ENCODE measurements around the gene NOP10. TPM values are rescaled to one million over a fixed set of nuclear protein-coding genes. Genes with fewer than 3 reads are reported as not detected.

NOP10 gene
- total RNA-seq, 4 donors from 2014 or later: 142 to 194 (median 170) TPM

DNA sequence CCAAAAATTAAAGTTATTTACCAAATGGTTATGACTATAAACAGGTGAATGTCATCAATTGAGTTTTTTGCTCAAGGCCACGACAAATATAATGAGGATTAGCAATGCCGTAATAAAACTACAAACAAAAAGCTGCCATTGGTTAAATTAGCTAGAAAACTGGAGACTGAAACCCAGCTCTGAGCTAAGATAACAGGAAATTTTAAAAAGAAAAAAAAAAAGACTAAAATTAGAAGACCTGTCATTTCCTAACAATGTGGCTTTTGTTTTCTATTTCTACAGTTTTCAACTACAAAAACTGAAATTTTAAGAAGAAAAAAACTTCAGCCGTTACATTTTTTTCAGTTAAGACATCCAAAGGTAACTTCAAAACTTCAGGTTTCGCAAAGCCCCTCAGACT is 15.0 kb downstream of the NOP10 start:
- H3K4me1 ChIP-seq: peaks cover 13 to 21% of the 10 kb centered on the region in 2 donors
- no peak overlapping the region for H3K4me3 ChIP-seq
- intact Hi-C loops (cut with DNase I; ENCODE audit: low total_unique reads): no loop called here
- ATAC-seq (no peak), DNase-seq (no peak)
- TF ChIP-seq POLR2A (IDR thresholded peaks at IDR 0.05): no peak
- TF ChIP-seq, protein P1, sequence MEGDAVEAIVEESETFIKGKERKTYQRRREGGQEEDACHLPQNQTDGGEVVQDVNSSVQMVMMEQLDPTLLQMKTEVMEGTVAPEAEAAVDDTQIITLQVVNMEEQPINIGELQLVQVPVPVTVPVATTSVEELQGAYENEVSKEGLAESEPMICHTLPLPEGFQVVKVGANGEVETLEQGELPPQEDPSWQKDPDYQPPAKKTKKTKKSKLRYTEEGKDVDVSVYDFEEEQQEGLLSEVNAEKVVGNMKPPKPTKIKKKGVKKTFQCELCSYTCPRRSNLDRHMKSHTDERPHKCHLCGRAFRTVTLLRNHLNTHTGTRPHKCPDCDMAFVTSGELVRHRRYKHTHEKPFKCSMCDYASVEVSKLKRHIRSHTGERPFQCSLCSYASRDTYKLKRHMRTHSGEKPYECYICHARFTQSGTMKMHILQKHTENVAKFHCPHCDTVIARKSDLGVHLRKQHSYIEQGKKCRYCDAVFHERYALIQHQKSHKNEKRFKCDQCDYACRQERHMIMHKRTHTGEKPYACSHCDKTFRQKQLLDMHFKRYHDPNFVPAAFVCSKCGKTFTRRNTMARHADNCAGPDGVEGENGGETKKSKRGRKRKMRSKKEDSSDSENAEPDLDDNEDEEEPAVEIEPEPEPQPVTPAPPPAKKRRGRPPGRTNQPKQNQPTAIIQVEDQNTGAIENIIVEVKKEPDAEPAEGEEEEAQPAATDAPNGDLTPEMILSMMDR (IDR thresholded peaks at IDR 0.05 in 4 of 5, conservative IDR thresholded peaks at IDR 0.05 in 1 of 5): no peak
- in situ Hi-C loops (cut with MboI; ENCODE audit: low sequenced_read_pairs in 4 of 4): loop anchor here in 1 of 4 donors (10.0 kb wide), 1 partner anchor 83 kb away; no protein-coding TSS in a partner anchor
- H3K36me3 ChIP-seq: no peaks in the 10 kb centered on the region
- H3K27me3 ChIP-seq: no peaks in the 10 kb centered on the region
- no peak overlapping the region for H3K27ac ChIP-seq
- no peaks in the 10 kb centered on the region for H3K9me3 ChIP-seq

DNA sequence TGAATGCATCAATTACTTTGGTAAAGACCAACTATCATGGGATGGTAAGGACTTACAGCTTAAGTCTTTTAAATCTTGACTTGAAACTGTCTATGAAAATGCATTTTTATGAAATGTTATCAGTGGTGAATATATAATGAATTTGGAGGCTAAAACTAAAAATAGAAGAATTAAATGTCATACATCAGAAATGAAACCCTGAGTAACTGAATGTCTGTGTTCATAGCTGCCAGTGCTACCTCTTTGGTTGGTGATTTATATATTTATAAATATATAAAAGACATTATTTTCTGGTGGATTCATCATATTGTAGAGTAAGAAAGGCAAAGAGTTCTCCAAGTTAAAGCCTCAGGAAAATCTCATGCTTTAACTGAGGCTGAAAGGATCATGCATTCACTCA is 17.6 kb downstream of the NOP10 start:
- H3K36me3 ChIP-seq: no peaks in the 10 kb centered on the region
- H3K27me3 ChIP-seq: no peaks in the 10 kb centered on the region
- no peaks in the 10 kb centered on the region for H3K9me3 ChIP-seq
- no peak for TF ChIP-seq POLR2A (IDR thresholded peaks at IDR 0.05)
- TF ChIP-seq, protein P1 (IDR thresholded peaks at IDR 0.05 in 4 of 5, conservative IDR thresholded peaks at IDR 0.05 in 1 of 5): no peak
- in situ Hi-C loops (cut with MboI; ENCODE audit: low sequenced_read_pairs in 4 of 4): loop anchor here in 1 of 4 donors (10.0 kb wide), 1 partner anchor 81 kb away; no protein-coding TSS in a partner anchor
- no peak overlapping the region for H3K4me3 ChIP-seq
- no peak overlapping the region for H3K27ac ChIP-seq
- DNase-seq (no peak), ATAC-seq (no peak)
- H3K4me1 ChIP-seq: peaks cover 13 to 21% of the 10 kb centered on the region in 2 donors
- intact Hi-C loops (cut with DNase I; ENCODE audit: low total_unique reads): no loop called here

DNA sequence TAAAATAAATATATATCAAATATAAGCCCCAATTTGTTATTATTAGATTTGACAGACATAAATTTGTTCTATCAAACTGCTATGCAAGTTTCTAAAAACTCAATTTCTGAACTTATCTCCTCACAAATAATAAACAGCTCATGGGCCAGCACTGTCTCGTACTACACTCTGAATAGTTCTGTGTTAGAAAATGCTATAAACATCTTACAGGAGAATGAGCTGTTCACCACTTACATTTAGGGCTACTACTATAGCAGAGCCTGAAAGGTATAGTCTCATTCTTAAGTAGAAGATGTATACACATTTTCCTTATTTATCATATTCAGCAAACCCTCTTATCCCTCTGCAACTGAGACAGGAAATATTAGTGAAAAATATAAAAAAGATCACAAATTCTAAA is 18.0 kb downstream of the NOP10 start:
- no peak for ATAC-seq
- no peak for TF ChIP-seq POLR2A (IDR thresholded peaks at IDR 0.05)
- TF ChIP-seq, protein P1 (IDR thresholded peaks at IDR 0.05 in 4 of 5, conservative IDR thresholded peaks at IDR 0.05 in 1 of 5): no peak
- no peak overlapping the region for H3K4me3 ChIP-seq
- H3K4me1 ChIP-seq: peaks cover 13 to 21% of the 10 kb centered on the region in 2 donors
- H3K9me3 ChIP-seq: no peaks in the 10 kb centered on the region
- H3K27ac ChIP-seq: no peak overlapping the region
- in situ Hi-C loops (cut with MboI; ENCODE audit: low sequenced_read_pairs in 4 of 4) (loop anchor here in 1 of 4 donors (10.0 kb wide), 1 partner anchor 80 kb away; no protein-coding TSS in a partner anchor), intact Hi-C loops (cut with DNase I; ENCODE audit: low total_unique reads) (no loop called here)
- no peak for DNase-seq
- H3K36me3 ChIP-seq: no peaks in the 10 kb centered on the region
- H3K27me3 ChIP-seq: no peaks in the 10 kb centered on the region

DNA sequence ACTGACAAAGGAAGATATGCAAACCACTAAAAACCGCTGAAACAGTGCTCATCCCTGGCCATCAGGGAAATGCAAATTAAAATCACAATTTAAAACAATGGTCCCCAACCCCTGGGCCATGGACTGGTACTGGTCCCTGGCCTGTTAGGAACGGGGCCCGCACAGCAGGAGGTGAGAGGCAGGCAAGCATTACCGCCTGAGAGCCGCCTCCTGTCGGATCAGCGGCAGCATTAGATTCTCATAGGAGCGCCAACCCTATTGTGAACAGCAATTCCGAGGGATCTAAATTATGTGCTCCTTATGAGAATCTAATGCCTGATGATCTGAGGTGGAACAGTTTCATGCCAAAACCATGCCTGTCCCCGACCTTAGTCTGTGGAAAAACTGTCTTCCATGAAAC is 19.7 kb downstream of the NOP10 start:
- intact Hi-C loops (cut with DNase I; ENCODE audit: low total_unique reads): no loop called here
- Histone ChIP-seq H3K27me3 (no peaks in the 10 kb centered on the region), H3K4me3 (no peak overlapping the region), H3K4me1 (peaks cover 19 to 21% of the 10 kb centered on the region in 2 donors), H3K36me3 (no peaks in the 10 kb centered on the region), H3K9me3 (no peaks in the 10 kb centered on the region), H3K27ac (no peak overlapping the region)
- no peak for DNase-seq
- in situ Hi-C loops (cut with MboI; ENCODE audit: low sequenced_read_pairs in 4 of 4): loop anchor here in 1 of 4 donors (10.0 kb wide), 1 partner anchor 78 kb away; no protein-coding TSS in a partner anchor
- ATAC-seq: no peak
- TF ChIP-seq, protein P1 (IDR thresholded peaks at IDR 0.05 in 4 of 5, conservative IDR thresholded peaks at IDR 0.05 in 1 of 5): no peak
- no peak for TF ChIP-seq POLR2A (IDR thresholded peaks at IDR 0.05)

Data from gastrocnemius medialis (tissue), 4 donors.